ENCODE data around the gene PAXIP1.

Gene PAXIP1

GRCh38 chr7:154919344-154920225, 83.3 kb downstream of the PAXIP1 start:
- Histone ChIP-seq H3K27me3 (ENCODE audit: control insufficient read depth, low read length) (peaks cover 10% of the 10 kb centered on the region), H3K36me3 (ENCODE audit: control insufficient read depth, low read length) (no peaks in the 10 kb centered on the region), H3F3A (ENCODE audit: control insufficient read depth, insufficient read depth) (no peaks in the 10 kb centered on the region), H3K9me2 (replicated peaks; ENCODE audit: control insufficient read depth, low read length) (no peaks in the 10 kb centered on the region), H3K4me1 (ENCODE audit: control insufficient read depth, low read length) (no peaks in the 10 kb centered on the region), H3K4me3 (ENCODE audit: low read length) (no peak overlapping the region), H3K79me2 (ENCODE audit: control insufficient read depth, low read length) (no peaks in the 10 kb centered on the region), H3K9me3 (ENCODE audit: control insufficient read depth, insufficient read depth, low read length) (peaks cover 4% of the 10 kb centered on the region), H4K20me1 (ENCODE audit: control insufficient read depth, insufficient read depth, low read depth, low read length) (no peaks in the 10 kb centered on the region), H3K27ac (ENCODE audit: low read depth, low read length) (no peak overlapping the region), H3K4me2 (ENCODE audit: low read length) (no peak overlapping the region)
- TF ChIP-seq CTCF (IDR thresholded peaks at IDR 0.05; ENCODE audit: low read depth, low read length, poor library complexity, severe bottlenecking) (no peak), EZH2phosphoT487 (IDR thresholded peaks at IDR 0.05; ENCODE audit: borderline replicate concordance, low read length) (no peak)

DNA sequence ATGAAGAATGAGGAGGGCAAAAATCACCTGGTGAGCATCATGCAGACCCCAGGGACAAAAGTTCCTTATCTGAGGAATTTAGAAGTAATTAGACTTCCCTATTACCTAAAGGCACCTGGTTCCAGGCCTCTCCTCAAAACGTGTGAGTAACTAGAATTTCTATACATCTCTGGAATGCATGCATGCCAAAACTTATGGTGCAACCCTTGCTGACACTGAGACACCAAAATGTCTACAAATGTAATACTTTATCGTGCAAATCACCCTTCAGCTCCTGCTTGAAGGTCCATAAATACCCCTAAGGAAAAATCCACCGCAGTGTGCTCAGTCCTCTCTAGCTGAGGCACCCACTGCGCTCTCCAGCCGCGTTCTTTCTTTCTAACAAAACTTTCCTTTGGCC, 84.2 kb downstream of the PAXIP1 start:
- TF ChIP-seq CTCF (IDR thresholded peaks at IDR 0.05; ENCODE audit: low read depth, low read length, poor library complexity, severe bottlenecking) (no peak), EZH2phosphoT487 (IDR thresholded peaks at IDR 0.05; ENCODE audit: borderline replicate concordance, low read length) (no peak)
- no peaks in the 10 kb centered on the region for H4K20me1 ChIP-seq (ENCODE audit: control insufficient read depth, insufficient read depth, low read depth, low read length)
- 0 out of 2 replicates have a peak, but pooled peaks cover 3% of the 10 kb centered on the region for H3K4me1 ChIP-seq (ENCODE audit: control insufficient read depth, low read length)
- H3K27me3 ChIP-seq (ENCODE audit: control insufficient read depth, low read length): peaks cover 18% of the 10 kb centered on the region
- H3K36me3 ChIP-seq (ENCODE audit: control insufficient read depth, low read length): no peaks in the 10 kb centered on the region
- H3K4me3 ChIP-seq (ENCODE audit: low read length): no peak overlapping the region
- peaks cover 4% of the 10 kb centered on the region for H3K9me3 ChIP-seq (ENCODE audit: control insufficient read depth, insufficient read depth, low read length)
- H3K27ac ChIP-seq (ENCODE audit: low read depth, low read length): no peak overlapping the region
- no peak overlapping the region for H3K4me2 ChIP-seq (ENCODE audit: low read length)
- H3K79me2 ChIP-seq (ENCODE audit: control insufficient read depth, low read length): no peaks in the 10 kb centered on the region
- no peaks in the 10 kb centered on the region for H3K9me2 ChIP-seq (replicated peaks; ENCODE audit: control insufficient read depth, low read length)
- no peaks in the 10 kb centered on the region for H3F3A ChIP-seq (ENCODE audit: control insufficient read depth, insufficient read depth)

DNA sequence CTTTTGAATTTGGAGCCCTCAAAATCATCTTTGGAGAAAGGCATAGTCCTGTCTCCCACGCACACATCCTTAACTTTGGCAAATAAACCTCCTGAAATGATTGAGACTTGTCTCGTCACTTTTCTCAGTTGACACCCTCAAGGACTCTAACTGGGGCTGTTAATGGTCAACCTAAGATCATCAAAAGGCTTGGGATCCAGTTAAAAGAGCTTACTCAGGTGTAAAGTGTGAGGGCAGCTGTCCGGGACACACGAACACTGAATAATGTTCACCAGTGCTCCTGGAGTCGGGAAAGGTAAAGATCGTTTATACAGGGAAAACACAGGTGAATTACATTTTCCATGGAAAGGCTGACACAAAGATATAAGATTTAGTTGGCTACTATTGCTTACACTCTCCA, 84.7 kb downstream of the PAXIP1 start:
- no peaks in the 10 kb centered on the region for H3K36me3 ChIP-seq (ENCODE audit: control insufficient read depth, low read length)
- no peaks in the 10 kb centered on the region for H3K9me2 ChIP-seq (replicated peaks; ENCODE audit: control insufficient read depth, low read length)
- H3K4me1 ChIP-seq (ENCODE audit: control insufficient read depth, low read length): 0 out of 2 replicates have a peak, but pooled peaks cover 3% of the 10 kb centered on the region
- H3K9me3 ChIP-seq (ENCODE audit: control insufficient read depth, insufficient read depth, low read length): peaks cover 4% of the 10 kb centered on the region
- peaks cover 18% of the 10 kb centered on the region for H3K27me3 ChIP-seq (ENCODE audit: control insufficient read depth, low read length)
- no peaks in the 10 kb centered on the region for H3F3A ChIP-seq (ENCODE audit: control insufficient read depth, insufficient read depth)
- H3K27ac ChIP-seq (ENCODE audit: low read depth, low read length): no peak overlapping the region
- H4K20me1 ChIP-seq (ENCODE audit: control insufficient read depth, insufficient read depth, low read depth, low read length): no peaks in the 10 kb centered on the region
- no peak overlapping the region for H3K4me3 ChIP-seq (ENCODE audit: low read length)
- H3K4me2 ChIP-seq (ENCODE audit: low read length): no peak overlapping the region
- TF ChIP-seq EZH2phosphoT487 (IDR thresholded peaks at IDR 0.05; ENCODE audit: borderline replicate concordance, low read length): no peak
- no peak for TF ChIP-seq CTCF (IDR thresholded peaks at IDR 0.05; ENCODE audit: low read depth, low read length, poor library complexity, severe bottlenecking)
- H3K79me2 ChIP-seq (ENCODE audit: control insufficient read depth, low read length): no peaks in the 10 kb centered on the region
